PFSK-1 (cell line): Measurements from ENCODE around the gene IL20RA.

Experiments
- FOXP2 ChIP-seq: optimal IDR thresholded peaks from 2 replicates; pipeline ENCODE3; 2011; ENCODE audit warnings: borderline replicate concordance, control low read depth, inconsistent platforms; ENCODE audit not compliant: insufficient read depth; ENCODE audit errors: extremely low read length, extremely low read depth
- POLR2AphosphoS5 ChIP-seq: IDR thresholded peaks from 2 replicates; pipeline ENCODE4 v1.6.1; 2012; ENCODE audit warnings: low read depth, mild to moderate bottlenecking, control low read depth, low read length, moderate library complexity
- REST ChIP-seq, 2 experiments: IDR thresholded peaks; 2 replicates each; pipeline versions ENCODE4 v1.6.1 to v1.8.0; 2011 to 2012; ENCODE audit warnings: low read depth in 2 of 2, low read length in 2 of 2, control low read depth in 1 of 2, inconsistent platforms in 1 of 2, mild to moderate bottlenecking in 1 of 2, moderate library complexity in 1 of 2; ENCODE audit not compliant: insufficient read depth in 1 of 2
- SIN3A ChIP-seq: IDR thresholded peaks from 2 replicates; pipeline ENCODE4 v1.6.1; 2012; ENCODE audit warnings: mild to moderate bottlenecking, low read length, moderate library complexity, borderline replicate concordance; ENCODE audit not compliant: insufficient read depth
- TAF1 ChIP-seq: IDR thresholded peaks from 2 replicates; pipeline ENCODE4 v1.6.1; 2012; ENCODE audit warnings: low read length, control low read depth, borderline replicate concordance; ENCODE audit not compliant: insufficient read depth

The IL20RA gene

GRCh38 chr6:136955123-136955522, 89.6 kb downstream of the IL20RA start:
- no peak for TF ChIP-seq POLR2AphosphoS5
- TF ChIP-seq TAF1: no peak
- no peak for TF ChIP-seq REST (IDR thresholded peaks at IDR 0.05; ENCODE audit: insufficient read depth in 1 of 2, low read depth in 2 of 2, low read length in 2 of 2)
- TF ChIP-seq SIN3A: no peak
- no peak for TF ChIP-seq FOXP2

GRCh38 chr6:136952714-136953260, 92.0 kb downstream of the IL20RA start:
- no peak for TF ChIP-seq SIN3A
- no peak for TF ChIP-seq TAF1
- TF ChIP-seq FOXP2: no peak
- TF ChIP-seq POLR2AphosphoS5: no peak
- no peak for TF ChIP-seq REST (IDR thresholded peaks at IDR 0.05; ENCODE audit: insufficient read depth in 1 of 2, low read depth in 2 of 2, low read length in 2 of 2)

DNA sequence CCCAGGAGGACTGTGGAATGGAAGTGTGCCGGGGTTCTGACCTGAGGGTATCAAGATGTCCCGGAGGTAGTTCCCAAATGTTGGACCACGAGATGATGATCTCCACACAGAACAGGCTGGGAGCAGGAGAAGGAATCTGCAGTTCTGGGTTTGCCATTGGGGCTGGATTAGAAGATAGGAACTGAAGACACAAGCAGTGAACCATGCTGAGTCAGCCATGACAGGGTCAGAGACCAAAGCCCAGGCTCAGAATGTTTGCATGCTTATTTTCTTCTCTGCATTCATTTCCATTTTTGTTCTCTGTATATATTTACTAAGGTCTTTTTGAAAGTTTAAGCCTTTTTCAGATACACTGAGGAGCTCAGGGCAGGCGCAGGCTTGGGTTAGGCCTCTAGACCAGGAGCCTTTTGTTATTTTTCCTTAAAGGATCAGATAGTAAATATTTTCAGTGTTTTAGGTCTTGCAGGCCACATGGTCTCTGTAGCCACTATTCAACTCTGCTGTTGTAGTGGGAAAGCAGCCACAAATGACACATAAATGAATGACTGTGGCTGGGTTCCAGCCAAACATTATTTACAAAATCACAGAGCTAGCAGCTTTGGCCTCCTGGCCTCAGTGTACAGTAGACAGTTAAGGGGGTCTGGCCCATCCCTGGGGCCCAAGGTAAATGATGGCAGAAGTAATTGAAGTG, 94.2 kb downstream of the IL20RA start:
- no peak for TF ChIP-seq POLR2AphosphoS5
- no peak for TF ChIP-seq REST (IDR thresholded peaks at IDR 0.05; ENCODE audit: insufficient read depth in 1 of 2, low read depth in 2 of 2, low read length in 2 of 2)
- no peak for TF ChIP-seq FOXP2
- TF ChIP-seq TAF1: no peak
- TF ChIP-seq SIN3A: no peak
